Measurements from ENCODE around the gene ALPI. TPM values are rescaled to one million over a fixed set of nuclear protein-coding genes. Genes with fewer than 3 reads are reported as not detected.
"Not testable (repeated sequence)": the region's sequence is repeated elsewhere in the genome, so short reads cannot be mapped to it uniquely, and the experiment has no call there.

Gene ALPI
- total RNA-seq, 1 donor from 2014 or later, result not detected

DNA sequence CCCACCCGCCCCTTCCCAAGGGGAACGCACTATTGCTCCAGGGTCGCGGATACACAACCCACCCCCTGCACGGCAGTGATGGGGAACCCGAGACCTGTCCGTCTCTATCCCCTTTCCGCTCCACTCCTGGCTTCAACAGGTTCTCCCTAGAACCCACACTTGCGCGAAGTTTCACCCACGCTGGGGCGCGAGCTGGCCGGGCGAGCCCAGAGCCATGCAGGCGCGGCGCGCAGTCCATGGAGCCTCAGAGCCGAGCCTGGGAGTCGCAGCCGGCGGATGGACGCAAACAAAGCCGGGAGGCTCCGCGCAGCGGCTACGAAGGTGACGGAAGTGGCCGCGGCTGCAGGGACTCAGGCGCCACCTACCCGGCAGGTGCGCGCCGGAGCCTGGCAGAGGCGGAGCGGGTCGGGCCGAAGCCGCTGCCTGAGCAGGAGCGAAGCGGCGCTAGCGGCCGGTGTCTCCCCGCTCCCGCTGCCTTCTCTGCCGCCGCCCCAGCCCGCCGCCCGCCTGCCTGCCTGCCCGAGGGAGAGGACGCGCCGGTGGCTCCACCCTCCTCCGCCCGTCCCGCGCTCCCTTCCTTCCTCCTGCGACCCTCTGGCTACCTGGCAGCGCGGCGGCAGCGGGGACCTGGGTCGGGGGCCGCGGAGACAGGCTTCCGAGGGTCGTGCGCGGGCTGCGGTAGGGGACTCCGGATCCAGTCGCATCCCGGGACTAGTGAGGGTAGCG lies 35.3 kb upstream of the ALPI start:
- DNase-seq, result no peak

DNA sequence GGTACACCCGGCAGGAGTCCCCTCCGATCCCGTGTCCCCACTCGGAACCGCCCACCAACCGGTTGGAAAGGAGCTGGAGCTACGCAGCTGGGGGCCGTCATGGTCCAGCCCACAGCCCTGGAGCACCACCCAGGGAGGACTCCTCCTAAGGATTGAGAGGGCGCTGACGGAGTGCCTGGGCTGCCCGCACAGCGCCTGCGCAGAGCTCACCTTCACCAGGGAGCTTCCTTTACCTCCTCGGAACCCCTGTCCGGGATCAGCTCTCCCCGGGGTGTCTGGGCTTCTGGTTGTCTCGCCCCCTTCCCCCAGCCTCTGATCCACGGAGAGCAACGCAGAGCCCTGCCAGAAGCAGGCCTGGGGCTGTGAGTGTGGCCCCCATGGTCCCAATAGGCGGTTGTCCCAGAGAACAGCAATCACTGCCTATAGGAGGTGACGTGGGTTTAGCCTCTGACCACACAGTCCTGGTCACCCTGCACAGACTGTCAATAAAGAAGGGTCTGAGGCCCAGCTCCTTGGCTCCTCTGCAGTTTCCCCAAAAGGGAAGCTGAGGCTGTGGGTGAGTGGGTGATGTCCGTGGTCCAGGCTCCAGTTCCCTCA lies 34.7 kb upstream of the ALPI start:
- DNase-seq, result no peak

- no peak for DNase-seq
Measured at GRCh38 chr2:232422051-232422450, 33.9 kb upstream of the ALPI start.

- not testable (repeated sequence) for DNase-seq
Measured at GRCh38 chr2:232422996-232423395, 33.0 kb upstream of the ALPI start.

GRCh38 chr2:232423407-232423806 lies 32.5 kb upstream of the ALPI start:
- not testable (repeated sequence) for DNase-seq

DNA sequence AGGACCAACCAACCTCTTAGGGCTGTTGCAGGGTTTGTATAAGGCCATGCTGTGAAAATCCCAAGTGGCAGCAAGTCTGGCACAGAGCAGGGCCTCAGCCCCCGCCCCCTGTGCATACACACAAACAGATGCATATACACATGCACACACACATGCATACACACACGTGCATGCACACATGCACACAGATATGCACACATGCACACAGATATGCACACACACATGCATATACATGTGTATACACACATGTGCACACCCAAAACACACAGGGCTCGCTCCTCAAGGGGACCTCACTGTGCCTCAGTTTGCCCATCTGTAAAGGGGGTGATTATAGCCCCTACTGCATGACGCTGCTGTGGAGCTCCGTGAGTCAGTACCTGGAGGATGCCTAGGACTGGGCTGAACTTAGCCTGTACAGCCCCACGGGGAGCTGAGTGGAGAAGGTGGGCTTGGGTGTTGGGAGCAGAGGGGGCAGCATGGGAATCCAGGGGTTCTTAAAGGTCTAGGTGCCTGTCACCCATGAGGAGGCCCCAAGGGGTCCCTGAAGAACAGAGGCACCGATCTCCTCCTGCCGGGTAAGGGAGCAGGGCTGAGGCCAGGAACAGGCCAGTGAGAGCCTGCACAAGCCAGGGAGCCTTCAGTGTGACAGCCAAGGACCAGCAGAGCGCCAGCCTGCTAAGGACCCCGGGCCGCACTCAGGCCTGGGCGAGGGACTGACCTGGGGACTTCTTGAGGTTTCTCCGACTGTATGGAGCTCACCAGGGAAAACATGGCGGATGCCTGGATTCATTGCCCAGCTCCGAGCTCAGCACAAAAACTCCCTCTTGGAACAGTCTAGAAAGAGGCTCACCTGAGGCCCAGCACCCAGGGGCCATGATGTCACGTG lies 24.0 kb upstream of the ALPI start:
- no peak for DNase-seq

- DNase-seq, result no peak
Measured at GRCh38 chr2:232432598-232433184, 23.3 kb upstream of the ALPI start.

GRCh38 chr2:232433622-232434021 lies 22.3 kb upstream of the ALPI start:
- DNase-seq, result not testable (repeated sequence)

GRCh38 chr2:232434091-232434490 lies 21.9 kb upstream of the ALPI start:
- DNase-seq, result no peak

- no peak for DNase-seq
Measured at GRCh38 chr2:232434563-232435374, 21.2 kb upstream of the ALPI start.

DNA sequence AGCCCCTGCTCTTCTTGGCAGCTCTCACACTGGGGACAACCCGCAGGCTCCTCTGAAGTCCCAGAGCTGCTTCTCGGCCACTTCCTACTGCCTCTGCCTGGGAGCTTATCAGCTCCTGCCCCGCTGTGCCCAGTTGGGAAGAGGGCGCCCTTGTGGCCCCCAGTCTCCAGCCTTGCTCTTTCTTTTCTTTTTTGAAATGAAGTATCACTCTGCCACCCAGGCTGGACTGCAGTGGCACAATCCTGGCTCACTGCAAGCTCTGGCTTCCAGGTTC lies 20.6 kb upstream of the ALPI start:
- DNase-seq, result no peak

- DNase-seq, result no peak
Measured at GRCh38 chr2:232435805-232436204, 20.1 kb upstream of the ALPI start.

DNA sequence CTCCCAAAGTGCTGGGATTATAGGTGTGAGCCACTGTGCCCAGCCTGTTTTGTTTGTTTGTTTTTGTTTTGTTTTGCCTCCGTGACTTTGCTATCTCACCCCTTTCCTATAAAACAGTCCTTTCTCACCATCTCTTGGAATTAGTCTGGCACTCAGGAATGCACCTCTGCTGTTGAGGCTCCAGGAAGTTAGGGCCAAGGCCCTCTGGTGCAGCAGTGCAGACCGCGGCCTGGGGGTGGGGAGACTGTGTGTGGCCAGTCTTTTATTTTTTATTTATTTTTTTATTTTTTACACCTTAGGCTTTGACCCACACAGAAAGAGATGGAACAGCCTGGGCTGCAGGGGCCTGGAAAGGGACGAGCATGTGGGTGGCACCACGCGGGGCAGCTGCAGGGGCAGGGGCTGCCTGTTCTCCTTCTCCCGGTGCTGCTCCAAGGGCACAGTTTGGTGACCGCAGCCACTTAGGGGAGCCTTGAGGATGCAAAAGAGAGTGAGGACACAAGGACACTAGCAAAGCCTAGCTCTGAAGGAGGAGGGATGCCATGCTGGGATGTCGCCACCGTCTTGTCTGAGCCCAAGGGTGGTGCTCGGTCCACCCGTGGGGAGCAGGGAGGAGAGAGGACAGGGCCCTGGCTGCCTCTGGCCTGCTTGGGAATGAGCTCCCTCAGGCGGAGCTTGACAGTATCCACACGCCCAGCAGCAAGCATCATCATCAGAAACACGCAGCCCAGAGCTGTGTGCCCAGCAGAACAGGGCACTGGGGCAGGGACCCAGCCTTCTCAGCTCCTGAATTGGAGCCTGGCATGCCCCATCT lies 19.4 kb upstream of the ALPI start:
- no peak for DNase-seq

DNA sequence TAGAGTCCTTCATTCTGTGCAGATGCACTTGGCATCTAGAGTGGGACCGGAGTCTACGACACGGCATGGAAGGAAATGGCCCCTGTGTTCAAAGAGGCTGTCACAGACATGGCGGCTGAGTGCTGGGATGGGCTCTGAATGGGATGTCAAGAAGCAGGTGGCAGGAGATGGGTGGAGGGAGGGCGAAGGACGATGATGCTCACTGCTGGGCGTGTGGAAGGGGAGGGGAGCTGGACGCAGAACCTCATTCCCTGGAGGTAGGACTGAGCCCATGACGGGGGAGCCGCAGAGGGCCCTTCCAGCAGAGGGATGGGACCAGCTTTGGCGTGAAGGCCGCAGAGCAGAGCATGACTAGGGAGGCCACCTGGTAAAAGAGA lies 18.8 kb upstream of the ALPI start:
- no peak for DNase-seq

DNA sequence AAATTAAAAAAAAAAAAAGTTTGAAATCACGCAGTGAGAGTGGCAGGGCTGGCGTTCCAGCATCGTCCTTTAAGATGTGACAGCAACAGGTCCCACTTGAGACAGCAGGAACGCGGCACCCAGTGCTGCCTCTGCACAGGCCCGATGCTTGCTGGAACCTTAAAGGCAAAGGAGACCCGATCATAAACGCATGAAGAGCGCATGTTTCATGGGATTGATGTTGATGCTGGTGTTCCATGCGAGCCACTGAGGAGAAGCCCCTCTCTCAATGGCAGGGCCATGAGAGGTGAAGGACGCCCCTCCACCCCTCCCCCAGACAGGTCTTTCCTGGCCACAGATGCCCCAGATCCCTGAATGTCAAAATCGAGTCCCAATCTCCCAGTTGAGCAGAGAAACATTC lies 17.9 kb upstream of the ALPI start:
- DNase-seq, result no peak

- DNase-seq, result no peak
Measured at GRCh38 chr2:232438951-232439757, 16.8 kb upstream of the ALPI start.

- no peak for DNase-seq
Measured at GRCh38 chr2:232439758-232440135, 16.2 kb upstream of the ALPI start.

- peak; percentile 42 for DNase-seq
Measured at GRCh38 chr2:232440220-232441018, 15.5 kb upstream of the ALPI start.

- DNase-seq, result no peak
Measured at GRCh38 chr2:232441147-232441651, 14.8 kb upstream of the ALPI start.
